GM18858 (cell line): ENCODE data around the gene ADD1.

Experiments
- ATAC-seq: cut with Tn5 transposase; IDR thresholded peaks from one replicate; pipeline ENCODE4 v1.9.1; 2021; ENCODE audit not compliant: unreplicated experiment

ADD1 gene

GRCh38 chr4:2961811-2962441, 118.3 kb downstream of the ADD1 start:
- no peak for ATAC-seq

GRCh38 chr4:2962614-2963174, 119.0 kb downstream of the ADD1 start:
- no peak for ATAC-seq

DNA sequence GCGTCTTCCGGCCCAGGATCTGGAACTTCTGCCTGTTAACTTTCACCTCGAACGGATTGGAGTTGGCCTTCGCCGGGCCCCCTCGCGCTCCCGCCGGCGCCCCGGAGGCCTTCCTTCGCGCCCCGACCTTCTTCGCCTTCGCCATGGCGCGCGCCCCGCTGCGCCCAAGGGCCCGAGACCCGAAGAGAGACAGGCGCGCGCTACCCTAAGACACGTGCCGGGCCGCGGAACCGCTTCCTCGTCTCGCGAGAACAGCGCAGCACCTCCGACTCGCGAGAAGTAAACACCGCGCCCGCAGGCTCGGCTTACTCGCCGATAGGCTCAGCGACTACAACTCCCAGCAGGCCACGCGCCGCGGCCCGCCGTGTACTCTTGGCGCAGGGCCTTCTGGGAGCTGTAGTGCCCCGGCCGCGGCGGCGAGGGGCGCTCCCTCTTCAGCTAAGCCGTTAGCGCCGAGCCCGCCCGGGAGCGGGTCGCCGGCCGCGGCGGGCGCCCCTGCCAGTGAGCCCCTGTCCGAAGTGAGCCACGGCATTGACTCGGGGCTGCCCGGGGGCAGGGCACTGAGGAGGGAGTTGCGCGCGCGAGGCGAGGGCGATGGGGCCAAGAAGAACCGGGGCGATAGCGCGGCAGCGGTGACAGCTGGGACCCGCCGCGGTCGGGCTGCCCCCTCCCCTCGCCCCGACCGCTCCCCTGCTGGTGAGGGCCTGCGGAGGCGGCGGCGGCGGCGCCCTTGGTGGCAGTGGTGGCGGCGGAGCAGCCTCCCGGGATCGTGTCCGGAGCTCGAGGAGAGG, 119.7 kb downstream of the ADD1 start, which contains the start of the genes GRK4 and NOP14:
GRK4 (plus strand) TSS at position 397 of the 791 bp plus-strand sequence. CDS start 500 bp downstream, outside the sequence.
NOP14 (minus strand) TSS at position 232 of the 791 bp plus-strand sequence; CDS start at position 145, 87 bp downstream.
- ATAC-seq, result peak; percentile 81

- ATAC-seq, result no peak
Measured at GRCh38 chr4:2963966-2964471, 120.4 kb downstream of the ADD1 start.

GRCh38 chr4:2964706-2965258, 121.1 kb downstream of the ADD1 start:
- ATAC-seq, result no peak

DNA sequence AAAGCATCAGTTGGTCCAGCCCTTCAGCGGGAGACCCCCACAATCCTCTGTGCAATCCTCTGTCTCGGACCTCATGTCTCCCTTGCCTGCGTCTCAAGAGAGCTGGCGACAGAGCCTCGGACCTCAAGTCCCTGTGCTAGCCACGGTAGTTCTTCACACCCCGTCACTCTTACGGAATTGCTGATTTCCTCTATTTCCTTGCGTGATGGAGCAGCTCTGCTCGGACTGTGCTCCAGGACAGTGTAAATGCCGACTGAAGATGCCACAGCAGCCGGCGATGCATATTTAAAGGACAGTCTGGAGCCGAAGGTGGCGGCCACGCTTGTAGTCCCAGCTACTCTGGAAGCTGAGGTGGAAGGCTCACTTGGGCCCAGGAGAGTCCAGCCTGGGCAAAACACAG, 121.6 kb downstream of the ADD1 start:
- ATAC-seq, result no peak

DNA sequence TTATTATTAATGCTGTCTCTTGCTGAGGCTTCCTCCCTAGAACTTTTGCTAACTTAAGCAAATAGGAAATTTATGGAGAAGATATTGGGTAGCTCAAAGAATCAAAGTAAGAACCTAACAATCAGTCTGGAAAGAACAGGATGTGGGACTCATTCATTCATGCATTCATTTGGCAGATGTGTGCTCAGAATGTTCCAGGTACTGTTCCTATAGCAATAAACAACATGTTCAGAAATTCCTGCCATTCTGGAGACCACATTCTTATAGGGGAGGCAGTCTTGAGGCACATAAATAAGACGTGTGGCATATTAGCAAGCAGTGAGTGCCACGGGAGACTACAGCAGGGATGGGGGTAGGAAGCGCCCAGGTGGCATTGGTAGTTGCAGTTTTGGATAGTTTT, 124.7 kb downstream of the ADD1 start:
- no peak for ATAC-seq

DNA sequence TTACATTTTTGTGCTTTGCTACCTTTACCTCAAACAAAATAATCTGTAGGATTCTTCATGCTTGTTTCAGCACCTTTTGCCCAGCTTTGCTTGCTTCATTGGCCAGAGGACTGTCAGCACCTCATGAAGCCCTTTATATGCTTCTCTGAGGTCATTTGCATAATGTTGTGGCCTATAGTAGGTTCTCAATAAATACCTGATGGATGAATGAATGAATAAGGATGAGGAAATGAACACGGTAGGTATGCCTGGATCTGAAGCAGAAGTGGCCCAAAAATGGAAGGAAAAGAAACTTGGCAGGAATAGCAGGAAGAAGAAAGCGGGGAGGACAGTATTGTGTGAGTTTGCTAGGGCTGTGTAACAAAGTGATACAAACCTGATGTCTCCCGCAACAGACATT, 127.6 kb downstream of the ADD1 start:
- no peak for ATAC-seq

GRCh38 chr4:2977211-2978088, 133.8 kb downstream of the ADD1 start:
- no peak for ATAC-seq
